GM23338 (cell line): ENCODE data around the gene OTUB2. TPM values are rescaled to one million over a fixed set of nuclear protein-coding genes. Genes with fewer than 3 reads are reported as not detected.

Experiments
- ATAC-seq: fragments of 200-7000 bp; cut with Tn5 transposase; 3 replicates; pipeline ENCODE4 v1.9.1; 2020
- DNase-seq: peaks from one replicate; pipeline ENCODE4 v3.0.0-alpha.2; 2015; ENCODE audit warnings: low spot score
- H2AFZ ChIP-seq: fragments of 200-600 bp; sonication (generic); 2 replicates; pipeline ENCODE4 v1.8.0; 2016; ENCODE audit warnings: antibody characterized with exemption, mild to moderate bottlenecking, moderate library complexity
- H3F3A ChIP-seq: fragments of 200-600 bp; sonication (generic); replicated peaks from 2 replicates; pipeline ENCODE4 v1.8.0; 2017; ENCODE audit warnings: antibody characterized with exemption, mixed run types, low read depth
- H3K27ac ChIP-seq: fragments of 200-600 bp; sonication (generic); 2 replicates; pipeline ENCODE4 v1.6.1; 2016; ENCODE audit warnings: low read depth
- H3K27me3 ChIP-seq: fragments of 200-600 bp; sonication (generic); 2 replicates; pipeline ENCODE4 v1.8.0; 2016; ENCODE audit warnings: mild to moderate bottlenecking, mixed run types, moderate library complexity; ENCODE audit not compliant: insufficient read depth
- H3K36me3 ChIP-seq: fragments of 200-600 bp; sonication (generic); 2 replicates; pipeline ENCODE4 v1.8.0; 2016; ENCODE audit warnings: mild to moderate bottlenecking; ENCODE audit not compliant: insufficient read depth
- H3K4me1 ChIP-seq: fragments of 200-600 bp; sonication (generic); 2 replicates; pipeline ENCODE4 v1.8.0; 2016; ENCODE audit warnings: mild to moderate bottlenecking, moderate library complexity; ENCODE audit not compliant: insufficient read depth
- H3K4me2 ChIP-seq: fragments of 200-600 bp; sonication (generic); 2 replicates; pipeline ENCODE4 v1.7.1; 2017; ENCODE audit warnings: mixed run types
- H3K4me3 ChIP-seq: fragments of 200-600 bp; sonication (generic); 2 replicates; pipeline ENCODE4 v1.6.1; 2016; ENCODE audit warnings: mixed run types
- H3K79me2 ChIP-seq: fragments of 200-600 bp; sonication (generic); replicated peaks from 2 replicates; pipeline ENCODE4 v1.8.0; 2017; ENCODE audit warnings: mild to moderate bottlenecking; ENCODE audit not compliant: insufficient read depth
- H3K9me2 ChIP-seq: fragments of 200-600 bp; sonication (generic); 2 replicates; pipeline ENCODE4 v1.8.0; 2017; ENCODE audit not compliant: insufficient read depth
- H4K20me1 ChIP-seq: fragments of 200-600 bp; sonication (generic); replicated peaks from 2 replicates; pipeline ENCODE4 v1.8.0; 2017; ENCODE audit warnings: mild to moderate bottlenecking; ENCODE audit not compliant: insufficient read depth
- H3K27ac Mint-ChIP-seq: 2 replicates; pipeline ENCODE4 v1.8.0; 2020; ENCODE audit warnings: inconsistent platforms, mild to moderate bottlenecking, moderate library complexity, mixed read lengths
- H3K27me3 Mint-ChIP-seq: 3 replicates; pipeline ENCODE4 v1.8.0; 2022; ENCODE audit warnings: low read depth, mild to moderate bottlenecking, moderate library complexity, mixed read lengths, inconsistent platforms; ENCODE audit not compliant: insufficient read depth, poor library complexity
- H3K36me3 Mint-ChIP-seq: 3 replicates; pipeline ENCODE4 v1.8.0; 2021; ENCODE audit warnings: low read depth, mild to moderate bottlenecking, inconsistent platforms, moderate library complexity, mixed read lengths
- H3K4me1 Mint-ChIP-seq: 3 replicates; pipeline ENCODE4 v1.8.0; 2020; ENCODE audit warnings: mild to moderate bottlenecking, inconsistent platforms, mixed read lengths
- H3K4me3 Mint-ChIP-seq: 3 replicates; pipeline ENCODE4 v1.8.0; 2021; ENCODE audit warnings: moderate library complexity, mild to moderate bottlenecking, inconsistent platforms, mixed read lengths
- H3K9me3 Mint-ChIP-seq: 3 replicates; pipeline ENCODE4 v1.8.0; 2020; ENCODE audit warnings: moderate library complexity, mild to moderate bottlenecking, inconsistent platforms, mixed read lengths
- CREB1 ChIP-seq: fragments of 250-450 bp; sonication (Bioruptor Pico); IDR thresholded peaks from 2 replicates; pipeline ENCODE4 v1.5.0; 2020; ENCODE audit warnings: low read depth, mild to moderate bottlenecking, moderate library complexity
- CTCF ChIP-seq, 2 experiments: fragments of 200-600 bp in 1 of 2; sonication (generic) in 1 of 2; conservative IDR thresholded peaks; 2 replicates each; pipeline versions ENCODE4 v1.5.1 to v1.6.1; 2016 to 2017; ENCODE audit warnings: antibody characterized with exemption in 2 of 2, low read depth in 2 of 2, mild to moderate bottlenecking in 2 of 2, moderate library complexity in 1 of 2
- EZH2 ChIP-seq: fragments of 200-600 bp; sonication (generic); IDR thresholded peaks from one replicate; pipeline ENCODE4 v1.8.0; 2017; ENCODE audit warnings: antibody characterized with exemption, mild to moderate bottlenecking, low read depth; ENCODE audit not compliant: unreplicated experiment
- polyA plus RNA-seq: library from polyadenylated mRNA; unstranded; fragments of >200 nt; fragmentation: Nextera tagmentation; extraction: Ambion mirVana; gene quantifications from 2 replicates; pipeline ENCODE4 v1.2.1, GENCODE V29; 2016
- total RNA-seq: library from RNA; depleted of rRNA; stranded (reverse); fragments of >200 nt; shearing (Covaris generic); gene quantifications from 2 replicates; pipeline ENCODE4 v1.2.3, GENCODE V29; 2014

Gene OTUB2
- total and polyA plus RNA-seq, 2 experiments from 2014 or later: 2.1 to 4.1 TPM

- H3F3A ChIP-seq: no peaks in the 10 kb centered on the region
- H3K4me2 ChIP-seq: no peak overlapping the region
- H3K27ac ChIP-seq: no peak overlapping the region
- H3K9me3 Mint-ChIP-seq: no peaks in the 10 kb centered on the region
- no peaks in the 10 kb centered on the region for H3K4me1 ChIP-seq
- H3K9me2 ChIP-seq: no peaks in the 10 kb centered on the region
- no peak overlapping the region for H3K27ac Mint-ChIP-seq
- no peak overlapping the region for H3K4me3 ChIP-seq
- H3K4me3 Mint-ChIP-seq: no peak overlapping the region
- no peak for ATAC-seq
- no peaks in the 10 kb centered on the region for H4K20me1 ChIP-seq
- H3K27me3 Mint-ChIP-seq: peaks cover 5% of the 10 kb centered on the region
- peaks cover 10% of the 10 kb centered on the region for H3K4me1 Mint-ChIP-seq
- DNase-seq: no peak
- H2AFZ ChIP-seq: no peak overlapping the region
- no peaks in the 10 kb centered on the region for H3K27me3 ChIP-seq
- no peaks in the 10 kb centered on the region for H3K36me3 ChIP-seq
- no peak for TF ChIP-seq CREB1 (CRISPR knock-in tag)
- H3K36me3 Mint-ChIP-seq: no peaks in the 10 kb centered on the region
- no peaks in the 10 kb centered on the region for H3K79me2 ChIP-seq
These were observed 25.9 kb upstream of the OTUB2 start for GRCh38 chr14:94000267-94000666.

- peaks cover 4% of the 10 kb centered on the region for H3K4me1 Mint-ChIP-seq
- no peaks in the 10 kb centered on the region for H3K79me2 ChIP-seq
- no peak overlapping the region for H3K4me3 ChIP-seq
- no peaks in the 10 kb centered on the region for H3F3A ChIP-seq
- H3K27ac Mint-ChIP-seq: no peak overlapping the region
- no peaks in the 10 kb centered on the region for H3K9me2 ChIP-seq
- H3K4me3 Mint-ChIP-seq: no peak overlapping the region
- H3K27me3 Mint-ChIP-seq: peaks cover 5% of the 10 kb centered on the region
- no peaks in the 10 kb centered on the region for H3K36me3 Mint-ChIP-seq
- no peak overlapping the region for H3K4me2 ChIP-seq
- no peaks in the 10 kb centered on the region for H3K9me3 Mint-ChIP-seq
- no peaks in the 10 kb centered on the region for H4K20me1 ChIP-seq
- no peak overlapping the region for H2AFZ ChIP-seq
- H3K4me1 ChIP-seq: no peaks in the 10 kb centered on the region
- no peaks in the 10 kb centered on the region for H3K36me3 ChIP-seq
- no peak for DNase-seq
- ATAC-seq: no peak
- H3K27ac ChIP-seq: no peak overlapping the region
- no peak for TF ChIP-seq CREB1 (CRISPR knock-in tag)
- H3K27me3 ChIP-seq: no peaks in the 10 kb centered on the region
These were observed 25.1 kb upstream of the OTUB2 start for GRCh38 chr14:94001016-94001415.

- Mint-ChIP-seq H3K27ac (no peak overlapping the region), H3K36me3 (no peaks in the 10 kb centered on the region), H3K4me1 (peaks cover 4% of the 10 kb centered on the region; the same call in 2 of the 3 replicates), H3K4me3 (no peak overlapping the region), H3K27me3 (peaks cover 5% of the 10 kb centered on the region), H3K9me3 (no peaks in the 10 kb centered on the region)
- DNase-seq (peak; percentile 90), ATAC-seq (peak; percentile 92)
- TF ChIP-seq EZH2 (no peak), CTCF (conservative IDR thresholded peaks at IDR 0.05; ENCODE audit: low read depth in 2 of 2) (peak; percentile 96 to 97)
- Histone ChIP-seq H4K20me1 (no peaks in the 10 kb centered on the region), H3K27ac (no peak overlapping the region), H3K27me3 (no peaks in the 10 kb centered on the region), H3K36me3 (no peaks in the 10 kb centered on the region), H3K4me2 (no peak overlapping the region), H3K9me2 (no peaks in the 10 kb centered on the region), H3K4me3 (no peak overlapping the region), H3F3A (no peaks in the 10 kb centered on the region), H3K79me2 (no peaks in the 10 kb centered on the region), H2AFZ (no peak overlapping the region), H3K4me1 (no peaks in the 10 kb centered on the region)
These were observed 24.4 kb upstream of the OTUB2 start for GRCh38 chr14:94001501-94002396.
